SK-N-SH (cell line): ENCODE data around the gene FCRLB. TPM values are rescaled to one million over a fixed set of nuclear protein-coding genes. Genes with fewer than 3 reads are reported as not detected.
A peak's percentile ranks its signal among the peaks of the same experiment; 100 is the strongest.

Experiments used
- CTCF ChIA-PET: fragments of 300-600, 350-600 bp; formaldehyde crosslinking; extraction: SDS; loops from one replicate; lab custom pipeline; 2021; lab: Yijun Ruan, JAX
- POLR2A ChIA-PET: fragments of 350-600 bp; sonication (Branson Sonifier 250); formaldehyde crosslinking; extraction: SDS; loops from one replicate; lab custom pipeline; 2020; ENCODE audit warnings: antibody characterized with exemption, inconsistent platforms; lab: Yijun Ruan, JAX
- DNase-seq: peaks from one replicate; pipeline ENCODE4 v3.0.0; 2012
- H2AFZ ChIP-seq: fragments of 200-600 bp; sonication (generic); 2 replicates; pipeline ENCODE4 v1.8.1; 2016; ENCODE audit warnings: antibody characterized with exemption, mild to moderate bottlenecking, low read depth
- H3F3A ChIP-seq: fragments of 200-600 bp; sonication (generic); replicated peaks from 2 replicates; pipeline ENCODE3; 2016; ENCODE audit warnings: antibody characterized with exemption, mild to moderate bottlenecking; ENCODE audit not compliant: insufficient read depth
- H3K27ac ChIP-seq, 2 experiments: fragments of 200-500 bp in 1 of 2; fragments of 200-600 bp in 1 of 2; sonication (Bioruptor generic) in 1 of 2; sonication (generic), shearing (Covaris generic) in 1 of 2; 2 replicates each; pipeline versions ENCODE4 v1.5.1 to v1.6.1; 2014 to 2016; ENCODE audit warnings: low read depth in 2 of 2, inconsistent platforms in 1 of 2, low read length in 1 of 2, mild to moderate bottlenecking in 1 of 2, mixed read lengths in 1 of 2
- H3K27me3 ChIP-seq: fragments of 200-600 bp; sonication (generic), shearing (Covaris generic); 2 replicates; pipeline ENCODE4 v1.6.1; 2016; ENCODE audit warnings: mixed run types; ENCODE audit not compliant: insufficient read depth
- H3K36me3 ChIP-seq, 2 experiments: fragments of 200-500 bp in 1 of 2; fragments of 200-600 bp in 1 of 2; sonication (Bioruptor generic) in 1 of 2; sonication (generic) in 1 of 2; replicated peaks in 1 of 2; 2 replicates each; pipeline versions ENCODE3 to v1.5.1; 2014 to 2016; ENCODE audit warnings: low read length in 1 of 2, mild to moderate bottlenecking in 1 of 2; ENCODE audit not compliant: insufficient read depth in 2 of 2, control insufficient read depth in 1 of 2
- H3K4me1 ChIP-seq, 2 experiments: fragments of 200-500 bp in 1 of 2; fragments of 200-600 bp in 1 of 2; sonication (Bioruptor generic) in 1 of 2; sonication (generic), shearing (Covaris generic) in 1 of 2; 2 replicates each; pipeline versions ENCODE4 v1.5.1 to v1.6.1; 2014 to 2016; ENCODE audit warnings: low read depth in 1 of 2, low read length in 1 of 2, mixed run types in 1 of 2; ENCODE audit not compliant: insufficient read depth in 2 of 2, control insufficient read depth in 1 of 2
- H3K4me2 ChIP-seq: fragments of 200-600 bp; sonication (generic), shearing (Covaris generic); 2 replicates; pipeline ENCODE4 v1.6.1; 2017; ENCODE audit warnings: mixed run types
- H3K4me3 ChIP-seq, 2 experiments: fragments of 200-500 bp in 1 of 2; fragments of 200-600 bp in 1 of 2; sonication (Bioruptor generic) in 1 of 2; sonication (generic), shearing (Covaris generic) in 1 of 2; 2 replicates each; pipeline versions ENCODE4 v1.5.1 to v1.8.1; 2014 to 2016; ENCODE audit warnings: low read depth in 2 of 2, inconsistent platforms in 1 of 2, low read length in 1 of 2, mild to moderate bottlenecking in 1 of 2, mixed read lengths in 1 of 2, moderate library complexity in 1 of 2
- H3K79me2 ChIP-seq: fragments of 200-600 bp; sonication (generic); 2 replicates; pipeline ENCODE4 v1.8.1; 2017; ENCODE audit warnings: mild to moderate bottlenecking; ENCODE audit not compliant: insufficient read depth
- H3K9ac ChIP-seq: fragments of 200-600 bp; sonication (generic); 2 replicates; pipeline ENCODE4 v1.6.1; 2017; ENCODE audit warnings: mixed run types
- H3K9me2 ChIP-seq: fragments of 200-600 bp; sonication (generic); 2 replicates; pipeline ENCODE4 v1.6.1; 2017; ENCODE audit warnings: mixed run types
- H3K9me3 ChIP-seq: fragments of 200-600 bp; sonication (generic); 2 replicates; pipeline ENCODE4 v1.6.1; 2017; ENCODE audit warnings: mixed run types, mild to moderate bottlenecking, moderate library complexity
- H4K20me1 ChIP-seq: fragments of 200-600 bp; sonication (generic); 2 replicates; pipeline ENCODE4 v1.6.1; 2017; ENCODE audit warnings: mild to moderate bottlenecking, mixed run types; ENCODE audit not compliant: insufficient read depth
- EZH2phosphoT487 ChIP-seq: fragments of 200-600 bp; sonication (generic); IDR thresholded peaks from 2 replicates; pipeline ENCODE4 v1.6.1; 2017; ENCODE audit warnings: low read depth, mixed run types, mild to moderate bottlenecking, antibody characterized with exemption, moderate library complexity, borderline replicate concordance
- FOSL2 ChIP-seq: IDR thresholded peaks from 2 replicates; pipeline ENCODE4 v1.4.0; 2012; ENCODE audit warnings: low read depth, mild to moderate bottlenecking, moderate library complexity, borderline replicate concordance
- FOXM1 ChIP-seq: IDR thresholded peaks from 2 replicates; pipeline ENCODE4 v1.4.0; 2012; ENCODE audit warnings: low read depth, mild to moderate bottlenecking
- JUND ChIP-seq: IDR thresholded peaks from 2 replicates; pipeline ENCODE4 v1.4.0; 2012
- NFIC ChIP-seq: IDR thresholded peaks from 2 replicates; pipeline ENCODE4 v1.4.0; 2012; ENCODE audit warnings: borderline replicate concordance
- NRF1 ChIP-seq: IDR thresholded peaks from 2 replicates; pipeline ENCODE4 v1.6.1; 2012; ENCODE audit warnings: low read depth, mild to moderate bottlenecking, low read length
- RAD21 ChIP-seq: IDR thresholded peaks from 2 replicates; pipeline ENCODE4 v1.6.1; 2012; ENCODE audit warnings: mild to moderate bottlenecking, low read length
- RXRA ChIP-seq: IDR thresholded peaks from 2 replicates; pipeline ENCODE4 v1.4.0; 2012; ENCODE audit warnings: low read depth, mild to moderate bottlenecking, borderline replicate concordance
- SIN3A ChIP-seq: IDR thresholded peaks from 2 replicates; pipeline ENCODE4 v1.6.1; 2012; ENCODE audit warnings: low read depth, mild to moderate bottlenecking, low read length, moderate library complexity, borderline replicate concordance
- SMC3 ChIP-seq: IDR thresholded peaks from 2 replicates; pipeline ENCODE4 v1.6.1; 2012; ENCODE audit warnings: low read depth, low read length, improper control_type of control experiment
- TAF1 ChIP-seq: IDR thresholded peaks from 2 replicates; pipeline ENCODE4 v1.6.1; 2012; ENCODE audit warnings: low read depth, mild to moderate bottlenecking, low read length, moderate library complexity, borderline replicate concordance
- TCF12 ChIP-seq: IDR thresholded peaks from 2 replicates; pipeline ENCODE4 v1.4.0; 2012
- TEAD4 ChIP-seq: IDR thresholded peaks from 2 replicates; pipeline ENCODE4 v1.4.0; 2012; ENCODE audit warnings: mild to moderate bottlenecking, borderline replicate concordance; ENCODE audit not compliant: insufficient read depth
- WGBS: methylation state at CpG from one replicate; pipeline ENCODE4 v1.1.6; 2017; ENCODE audit warnings: low lambda C conversion rate; 5-methylcytosine and 5-hydroxymethylcytosine counted together
- polyA plus RNA-seq, 3 experiments: library from polyadenylated mRNA; depleted of rRNA; stranded (reverse); fragments of >200 nt; gene quantifications; 2 replicates each; pipeline ENCODE4 v1.2.3, GENCODE V29; 2012
- TF ChIP-seq, protein P1 (sequence below): IDR thresholded peaks from 2 replicates; pipeline ENCODE4 v1.6.1; 2012; ENCODE audit warnings: mild to moderate bottlenecking, low read depth, low read length, moderate library complexity
- TF ChIP-seq, protein P2 (sequence below): fragments of 200-600 bp; sonication (generic); IDR thresholded peaks from 2 replicates; pipeline ENCODE4 v1.6.1; 2017; ENCODE audit warnings: antibody characterized with exemption, mild to moderate bottlenecking, moderate library complexity
- TF ChIP-seq, protein P3 (sequence below): IDR thresholded peaks from 2 replicates; pipeline ENCODE4; 2012

The FCRLB gene
- polyA plus RNA-seq, 1 of the 3 experiments (the other 2 are of a cell fraction), result 2.6 TPM

DNA sequence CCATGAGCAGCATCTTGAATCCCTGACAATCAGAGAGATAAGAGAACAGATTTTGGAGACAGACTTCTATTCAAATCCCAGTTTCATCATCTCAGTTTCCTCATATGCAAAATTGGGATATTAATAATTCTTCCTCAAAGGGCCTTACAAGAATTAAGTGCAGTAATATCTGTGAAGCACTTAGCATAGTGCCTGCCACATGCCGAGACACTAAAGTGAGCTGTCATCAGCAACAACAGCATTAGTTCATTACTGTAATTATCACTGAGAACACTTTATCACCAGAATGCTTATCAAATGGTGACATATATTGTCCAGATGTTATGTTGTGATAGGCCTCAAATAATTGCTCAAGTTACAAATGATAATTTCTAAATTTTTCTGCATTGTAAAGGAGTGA is 922 bp upstream of the FCRLB start:
- no peaks in the 10 kb centered on the region for H4K20me1 ChIP-seq
- H3K4me1 ChIP-seq, result peaks cover 0 to 11% of the 10 kb centered on the region in 2 experiments; a peak in 1 of 4 replicates
- no peaks in the 10 kb centered on the region for H3K9me3 ChIP-seq
- no peak overlapping the region for H3K4me2 ChIP-seq
- no peak overlapping the region for H3K9ac ChIP-seq
- POLR2A ChIA-PET, result no interaction called here
- no peak overlapping the region for H3K27ac ChIP-seq
- 71% methylated on average over 1 of the region's 1 CpG for WGBS
- no peak overlapping the region for H2AFZ ChIP-seq
- CTCF ChIA-PET, result no interaction called here
- no peak overlapping the region for H3K4me3 ChIP-seq
- DNase-seq, result no peak
- no peaks in the 10 kb centered on the region for H3K36me3 ChIP-seq
- H3K9me2 ChIP-seq, result no peaks in the 10 kb centered on the region
- no peaks in the 10 kb centered on the region for H3K79me2 ChIP-seq
- no peaks in the 10 kb centered on the region for H3K27me3 ChIP-seq
- TF ChIP-seq RXRA (no peak), TCF12 (no peak), JUND (no peak), TAF1 (no peak), RAD21 (no peak), NFIC (no peak), SIN3A (no peak), SMC3 (no peak), NRF1 (no peak)
- TF ChIP-seq, protein P1, sequence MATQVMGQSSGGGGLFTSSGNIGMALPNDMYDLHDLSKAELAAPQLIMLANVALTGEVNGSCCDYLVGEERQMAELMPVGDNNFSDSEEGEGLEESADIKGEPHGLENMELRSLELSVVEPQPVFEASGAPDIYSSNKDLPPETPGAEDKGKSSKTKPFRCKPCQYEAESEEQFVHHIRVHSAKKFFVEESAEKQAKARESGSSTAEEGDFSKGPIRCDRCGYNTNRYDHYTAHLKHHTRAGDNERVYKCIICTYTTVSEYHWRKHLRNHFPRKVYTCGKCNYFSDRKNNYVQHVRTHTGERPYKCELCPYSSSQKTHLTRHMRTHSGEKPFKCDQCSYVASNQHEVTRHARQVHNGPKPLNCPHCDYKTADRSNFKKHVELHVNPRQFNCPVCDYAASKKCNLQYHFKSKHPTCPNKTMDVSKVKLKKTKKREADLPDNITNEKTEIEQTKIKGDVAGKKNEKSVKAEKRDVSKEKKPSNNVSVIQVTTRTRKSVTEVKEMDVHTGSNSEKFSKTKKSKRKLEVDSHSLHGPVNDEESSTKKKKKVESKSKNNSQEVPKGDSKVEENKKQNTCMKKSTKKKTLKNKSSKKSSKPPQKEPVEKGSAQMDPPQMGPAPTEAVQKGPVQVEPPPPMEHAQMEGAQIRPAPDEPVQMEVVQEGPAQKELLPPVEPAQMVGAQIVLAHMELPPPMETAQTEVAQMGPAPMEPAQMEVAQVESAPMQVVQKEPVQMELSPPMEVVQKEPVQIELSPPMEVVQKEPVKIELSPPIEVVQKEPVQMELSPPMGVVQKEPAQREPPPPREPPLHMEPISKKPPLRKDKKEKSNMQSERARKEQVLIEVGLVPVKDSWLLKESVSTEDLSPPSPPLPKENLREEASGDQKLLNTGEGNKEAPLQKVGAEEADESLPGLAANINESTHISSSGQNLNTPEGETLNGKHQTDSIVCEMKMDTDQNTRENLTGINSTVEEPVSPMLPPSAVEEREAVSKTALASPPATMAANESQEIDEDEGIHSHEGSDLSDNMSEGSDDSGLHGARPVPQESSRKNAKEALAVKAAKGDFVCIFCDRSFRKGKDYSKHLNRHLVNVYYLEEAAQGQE, result no peak
- TF ChIP-seq, protein P2, sequence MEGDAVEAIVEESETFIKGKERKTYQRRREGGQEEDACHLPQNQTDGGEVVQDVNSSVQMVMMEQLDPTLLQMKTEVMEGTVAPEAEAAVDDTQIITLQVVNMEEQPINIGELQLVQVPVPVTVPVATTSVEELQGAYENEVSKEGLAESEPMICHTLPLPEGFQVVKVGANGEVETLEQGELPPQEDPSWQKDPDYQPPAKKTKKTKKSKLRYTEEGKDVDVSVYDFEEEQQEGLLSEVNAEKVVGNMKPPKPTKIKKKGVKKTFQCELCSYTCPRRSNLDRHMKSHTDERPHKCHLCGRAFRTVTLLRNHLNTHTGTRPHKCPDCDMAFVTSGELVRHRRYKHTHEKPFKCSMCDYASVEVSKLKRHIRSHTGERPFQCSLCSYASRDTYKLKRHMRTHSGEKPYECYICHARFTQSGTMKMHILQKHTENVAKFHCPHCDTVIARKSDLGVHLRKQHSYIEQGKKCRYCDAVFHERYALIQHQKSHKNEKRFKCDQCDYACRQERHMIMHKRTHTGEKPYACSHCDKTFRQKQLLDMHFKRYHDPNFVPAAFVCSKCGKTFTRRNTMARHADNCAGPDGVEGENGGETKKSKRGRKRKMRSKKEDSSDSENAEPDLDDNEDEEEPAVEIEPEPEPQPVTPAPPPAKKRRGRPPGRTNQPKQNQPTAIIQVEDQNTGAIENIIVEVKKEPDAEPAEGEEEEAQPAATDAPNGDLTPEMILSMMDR, result no peak
- peaks cover 13% of the 10 kb centered on the region for H3F3A ChIP-seq

DNA sequence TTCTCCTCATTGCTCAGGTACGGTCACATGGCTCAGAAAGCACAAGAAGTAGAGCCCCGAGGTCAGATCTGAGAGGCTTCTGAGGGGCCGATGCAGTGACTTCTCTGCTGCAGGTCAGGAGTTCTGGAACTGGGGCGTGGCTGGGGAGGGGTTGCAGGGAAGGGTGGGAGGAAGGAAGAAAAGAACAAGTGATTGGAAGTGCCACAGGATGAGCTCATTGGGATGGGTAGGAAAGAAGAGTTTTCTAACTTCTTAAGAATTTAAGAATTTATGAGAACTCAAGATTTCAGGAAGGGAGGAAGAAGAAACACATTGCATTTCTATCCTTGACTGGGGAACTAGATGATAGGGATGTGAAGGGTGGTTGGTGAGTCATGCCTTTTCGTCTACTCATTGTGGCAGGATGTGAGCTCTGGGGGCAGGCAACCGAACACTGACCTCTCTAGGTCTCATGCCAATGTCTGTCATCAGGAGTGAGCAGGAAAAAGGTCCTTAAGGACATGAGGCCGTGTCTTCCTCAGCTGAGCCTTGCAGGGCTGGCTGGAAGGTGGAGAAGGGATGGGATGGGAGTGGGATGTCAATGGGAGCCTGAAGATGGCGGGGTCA is 497 bp downstream of the FCRLB start:
- POLR2A ChIA-PET, result no interaction called here
- CTCF ChIA-PET, result interaction anchor here (0.7 kb wide), 1 partner anchor 431 kb away, joined by 3 read pairs; no protein-coding TSS in a partner anchor
- no peaks in the 10 kb centered on the region for H3K9me2 ChIP-seq

More for the DNA sequence above, 497 bp downstream of the FCRLB start:
- H4K20me1 ChIP-seq, result no peaks in the 10 kb centered on the region
- H3F3A ChIP-seq, result peaks cover 13% of the 10 kb centered on the region
- H3K27ac ChIP-seq, result peak overlapping the region in 1 of 2 experiments; percentile 85; a peak in 2 of 4 replicates
- H3K4me1 ChIP-seq, result peaks cover 9 to 11% of the 10 kb centered on the region in 2 experiments; a peak in 2 of 4 replicates
- peak overlapping the region; percentile 22 for H3K4me2 ChIP-seq
- TF ChIP-seq TCF12, result peak; percentile 39; the same call in 1 of the 2 replicates
- TF ChIP-seq JUND, result peak; percentile 25; the same call in 1 of the 2 replicates
- TF ChIP-seq FOSL2, result peak; percentile 71; the same call in 1 of the 2 replicates
- TF ChIP-seq TEAD4, result no peak
- no peak for TF ChIP-seq EZH2phosphoT487
- no peak for TF ChIP-seq FOXM1
- TF ChIP-seq NFIC, result 0 out of 2 replicates have a peak, but pooled peaks have one; percentile 24
- TF ChIP-seq, protein P3, sequence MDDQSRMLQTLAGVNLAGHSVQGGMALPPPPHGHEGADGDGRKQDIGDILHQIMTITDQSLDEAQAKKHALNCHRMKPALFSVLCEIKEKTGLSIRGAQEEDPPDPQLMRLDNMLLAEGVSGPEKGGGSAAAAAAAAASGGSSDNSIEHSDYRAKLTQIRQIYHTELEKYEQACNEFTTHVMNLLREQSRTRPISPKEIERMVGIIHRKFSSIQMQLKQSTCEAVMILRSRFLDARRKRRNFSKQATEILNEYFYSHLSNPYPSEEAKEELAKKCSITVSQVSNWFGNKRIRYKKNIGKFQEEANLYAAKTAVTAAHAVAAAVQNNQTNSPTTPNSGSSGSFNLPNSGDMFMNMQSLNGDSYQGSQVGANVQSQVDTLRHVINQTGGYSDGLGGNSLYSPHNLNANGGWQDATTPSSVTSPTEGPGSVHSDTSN, result peak; percentile 59
- TF ChIP-seq RXRA, result peak; percentile 63; the same call in 1 of the 2 replicates
- TF ChIP-seq NRF1, result no peak
- no peak for DNase-seq
- H3K36me3 ChIP-seq, result no peaks in the 10 kb centered on the region
- no peaks in the 10 kb centered on the region for H3K9me3 ChIP-seq
- no peaks in the 10 kb centered on the region; the same call in 1 of the 2 replicates for H3K79me2 ChIP-seq
- H3K4me3 ChIP-seq, result no peak overlapping the region
- H3K27me3 ChIP-seq, result no peaks in the 10 kb centered on the region
- 12% methylated on average over 8 of the region's 8 CpGs for WGBS
- H3K9ac ChIP-seq, result peak overlapping the region; percentile 20; the same call in 1 of the 2 replicates
- H2AFZ ChIP-seq, result no peak overlapping the region
